Parathyroid adenoma (tissue), 2 donors: Measurements from ENCODE around the gene RHOD.

Experiments used
- H2AFZ ChIP-seq: fragments of 300-600 bp; sonication (generic); one replicate; pipeline ENCODE4 v1.7.0; 2017; ENCODE audit warnings: antibody characterized with exemption, mild to moderate bottlenecking
- H3K27ac ChIP-seq: fragments of 300-600 bp; sonication (generic); one replicate; pipeline ENCODE4 v1.7.0; 2017
- H3K27me3 ChIP-seq: fragments of 300-600 bp; sonication (generic); one replicate; pipeline ENCODE4 v1.7.0; 2017; ENCODE audit warnings: low read length; ENCODE audit not compliant: control insufficient read depth, insufficient read depth
- H3K36me3 ChIP-seq: fragments of 300-600 bp; sonication (generic); one replicate; pipeline ENCODE4 v1.7.0; 2017; ENCODE audit warnings: low read length; ENCODE audit not compliant: control insufficient read depth, insufficient read depth
- H3K4me1 ChIP-seq: fragments of 300-600 bp; sonication (generic); one replicate; pipeline ENCODE4 v1.7.0; 2017; ENCODE audit warnings: control low read depth
- H3K4me2 ChIP-seq: fragments of 300-600 bp; sonication (generic); one replicate; pipeline ENCODE4 v1.7.0; 2017; ENCODE audit warnings: low read length
- H3K4me3 ChIP-seq: fragments of 300-600 bp; sonication (generic); one replicate; pipeline ENCODE4 v1.7.0; 2017; ENCODE audit warnings: low read depth, low read length
- H3K79me2 ChIP-seq: fragments of 300-600 bp; sonication (generic); one replicate; pipeline ENCODE4 v1.7.0; 2017; ENCODE audit warnings: control low read depth
- H3K9ac ChIP-seq: fragments of 300-600 bp; sonication (generic); one replicate; pipeline ENCODE4 v1.7.0; 2017; ENCODE audit warnings: mild to moderate bottlenecking
- H3K9me3 ChIP-seq: fragments of 300-600 bp; sonication (generic); one replicate; pipeline ENCODE4 v1.7.0; 2017; ENCODE audit warnings: low read length; ENCODE audit not compliant: control insufficient read depth
- CTCF ChIP-seq: fragments of 300-600 bp; sonication (generic); IDR thresholded peaks from one replicate; pipeline ENCODE4 v1.7.0; 2017; ENCODE audit warnings: antibody characterized with exemption, mild to moderate bottlenecking
- donor health status: primary hyperparathyroidism.

RHOD gene

GRCh38 chr11:67034350-67034749, 22.3 kb upstream of the RHOD start:
- no peaks in the 10 kb centered on the region for H3K27me3 ChIP-seq
- H3K4me1 ChIP-seq: peaks cover 37% of the 10 kb centered on the region
- H3K36me3 ChIP-seq: no peaks in the 10 kb centered on the region
- H3K9me3 ChIP-seq: no peaks in the 10 kb centered on the region
- H3K9ac ChIP-seq: no peak overlapping the region
- no peak overlapping the region for H3K27ac ChIP-seq
- no peak overlapping the region for H3K4me2 ChIP-seq
- H2AFZ ChIP-seq: no peak overlapping the region
- TF ChIP-seq CTCF: no peak
- H3K4me3 ChIP-seq: no peak overlapping the region
- H3K79me2 ChIP-seq: peaks cover 6% of the 10 kb centered on the region

GRCh38 chr11:67040147-67040546, 16.5 kb upstream of the RHOD start:
- no peak overlapping the region for H3K27ac ChIP-seq
- no peak overlapping the region for H3K4me3 ChIP-seq
- no peak overlapping the region for H3K4me2 ChIP-seq
- H3K36me3 ChIP-seq: no peaks in the 10 kb centered on the region
- no peak overlapping the region for H3K9ac ChIP-seq
- no peaks in the 10 kb centered on the region for H3K9me3 ChIP-seq
- H3K79me2 ChIP-seq: peaks cover 2% of the 10 kb centered on the region
- no peaks in the 10 kb centered on the region for H3K4me1 ChIP-seq
- no peak overlapping the region for H2AFZ ChIP-seq
- no peaks in the 10 kb centered on the region for H3K27me3 ChIP-seq
- no peak for TF ChIP-seq CTCF

GRCh38 chr11:67041602-67042001, 15.0 kb upstream of the RHOD start:
- H3K4me1 ChIP-seq: no peaks in the 10 kb centered on the region
- no peak overlapping the region for H2AFZ ChIP-seq
- H3K36me3 ChIP-seq: no peaks in the 10 kb centered on the region
- no peak overlapping the region for H3K9ac ChIP-seq
- H3K27me3 ChIP-seq: no peaks in the 10 kb centered on the region
- H3K27ac ChIP-seq: no peak overlapping the region
- no peak for TF ChIP-seq CTCF
- no peaks in the 10 kb centered on the region for H3K79me2 ChIP-seq
- no peak overlapping the region for H3K4me3 ChIP-seq
- H3K4me2 ChIP-seq: no peak overlapping the region
- no peaks in the 10 kb centered on the region for H3K9me3 ChIP-seq

GRCh38 chr11:67043572-67044349, 12.9 kb upstream of the RHOD start:
- Histone ChIP-seq H3K4me3 (no peak overlapping the region), H2AFZ (no peak overlapping the region), H3K27me3 (no peaks in the 10 kb centered on the region), H3K79me2 (no peaks in the 10 kb centered on the region), H3K4me1 (no peaks in the 10 kb centered on the region), H3K27ac (no peak overlapping the region), H3K9ac (no peak overlapping the region), H3K9me3 (no peaks in the 10 kb centered on the region), H3K36me3 (no peaks in the 10 kb centered on the region), H3K4me2 (no peak overlapping the region)
- TF ChIP-seq CTCF: no peak

- Histone ChIP-seq H3K27me3 (no peaks in the 10 kb centered on the region), H3K4me3 (no peak overlapping the region), H3K4me2 (no peak overlapping the region), H3K9me3 (no peaks in the 10 kb centered on the region), H3K4me1 (no peaks in the 10 kb centered on the region), H3K27ac (no peak overlapping the region), H3K9ac (no peak overlapping the region), H2AFZ (no peak overlapping the region), H3K36me3 (no peaks in the 10 kb centered on the region), H3K79me2 (no peaks in the 10 kb centered on the region)
- no peak for TF ChIP-seq CTCF
Measured at GRCh38 chr11:67044496-67044895, 12.2 kb upstream of the RHOD start.
